GM18909 (cell line): ENCODE data around the gene CCDC146.
"Not testable (repeated sequence)": the region's sequence is repeated elsewhere in the genome, so short reads cannot be mapped to it uniquely, and the experiment has no call there.

Source experiments
- ATAC-seq: cut with Tn5 transposase; IDR thresholded peaks from one replicate; pipeline ENCODE4 v1.9.1; 2021; ENCODE audit warnings: mild to moderate bottlenecking; ENCODE audit not compliant: unreplicated experiment, poor library complexity

CCDC146 gene, protein sequence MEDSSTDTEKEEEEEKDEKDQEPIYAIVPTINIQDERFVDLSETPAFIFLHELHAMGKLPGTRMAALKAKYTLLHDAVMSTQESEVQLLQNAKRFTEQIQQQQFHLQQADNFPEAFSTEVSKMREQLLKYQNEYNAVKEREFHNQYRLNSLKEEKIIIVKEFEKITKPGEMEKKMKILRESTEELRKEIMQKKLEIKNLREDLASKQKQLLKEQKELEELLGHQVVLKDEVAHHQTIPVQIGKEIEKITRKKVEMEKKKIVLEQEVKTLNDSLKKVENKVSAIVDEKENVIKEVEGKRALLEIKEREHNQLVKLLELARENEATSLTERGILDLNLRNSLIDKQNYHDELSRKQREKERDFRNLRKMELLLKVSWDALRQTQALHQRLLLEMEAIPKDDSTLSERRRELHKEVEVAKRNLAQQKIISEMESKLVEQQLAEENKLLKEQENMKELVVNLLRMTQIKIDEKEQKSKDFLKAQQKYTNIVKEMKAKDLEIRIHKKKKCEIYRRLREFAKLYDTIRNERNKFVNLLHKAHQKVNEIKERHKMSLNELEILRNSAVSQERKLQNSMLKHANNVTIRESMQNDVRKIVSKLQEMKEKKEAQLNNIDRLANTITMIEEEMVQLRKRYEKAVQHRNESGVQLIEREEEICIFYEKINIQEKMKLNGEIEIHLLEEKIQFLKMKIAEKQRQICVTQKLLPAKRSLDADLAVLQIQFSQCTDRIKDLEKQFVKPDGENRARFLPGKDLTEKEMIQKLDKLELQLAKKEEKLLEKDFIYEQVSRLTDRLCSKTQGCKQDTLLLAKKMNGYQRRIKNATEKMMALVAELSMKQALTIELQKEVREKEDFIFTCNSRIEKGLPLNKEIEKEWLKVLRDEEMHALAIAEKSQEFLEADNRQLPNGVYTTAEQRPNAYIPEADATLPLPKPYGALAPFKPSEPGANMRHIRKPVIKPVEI

DNA sequence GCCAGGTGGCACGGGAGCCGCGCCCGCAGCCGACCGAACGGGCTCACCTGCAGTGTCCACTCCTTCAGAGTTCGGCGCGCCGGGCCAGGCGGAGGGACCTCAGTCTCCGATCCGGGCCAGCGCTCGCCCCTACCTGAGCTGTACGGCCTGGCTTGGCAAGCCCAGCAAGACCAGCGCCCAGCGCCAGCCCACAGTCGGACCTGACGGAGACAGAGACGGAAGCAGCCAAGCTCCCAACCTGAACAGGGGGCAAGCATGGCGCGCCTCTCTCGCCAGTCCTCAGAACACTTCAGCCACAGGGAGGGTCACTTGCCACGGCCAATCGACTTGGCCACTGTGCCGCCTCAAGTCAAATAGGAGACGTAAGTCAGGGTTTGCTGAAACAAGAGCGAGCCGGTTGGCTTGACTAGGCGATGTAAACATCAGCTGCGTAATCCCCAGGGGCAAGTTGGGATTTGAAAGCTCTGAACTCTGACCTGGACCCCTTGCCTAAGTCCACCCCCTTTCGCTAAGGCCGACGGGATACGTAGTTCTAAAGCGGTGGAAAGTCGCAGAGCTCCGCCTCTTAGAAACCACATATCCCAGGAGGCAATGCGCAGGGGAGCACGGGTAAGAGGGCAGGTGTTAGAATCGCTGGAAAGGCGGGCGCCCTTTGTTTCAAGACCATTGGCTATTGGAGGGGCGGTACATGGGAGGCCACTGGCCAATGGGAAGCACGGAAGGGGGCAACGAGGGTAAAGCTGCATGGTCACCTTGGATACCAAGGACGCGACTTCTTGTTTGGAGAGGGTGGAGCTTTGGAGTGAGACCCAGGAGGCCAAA is at the start of gene CCDC146:
Gene CCDC146 (plus strand): TSS at position 756 of the 822 bp plus-strand sequence. CDS start 45,054 bp downstream, outside the sequence.
- ATAC-seq, result peak; percentile 99

DNA sequence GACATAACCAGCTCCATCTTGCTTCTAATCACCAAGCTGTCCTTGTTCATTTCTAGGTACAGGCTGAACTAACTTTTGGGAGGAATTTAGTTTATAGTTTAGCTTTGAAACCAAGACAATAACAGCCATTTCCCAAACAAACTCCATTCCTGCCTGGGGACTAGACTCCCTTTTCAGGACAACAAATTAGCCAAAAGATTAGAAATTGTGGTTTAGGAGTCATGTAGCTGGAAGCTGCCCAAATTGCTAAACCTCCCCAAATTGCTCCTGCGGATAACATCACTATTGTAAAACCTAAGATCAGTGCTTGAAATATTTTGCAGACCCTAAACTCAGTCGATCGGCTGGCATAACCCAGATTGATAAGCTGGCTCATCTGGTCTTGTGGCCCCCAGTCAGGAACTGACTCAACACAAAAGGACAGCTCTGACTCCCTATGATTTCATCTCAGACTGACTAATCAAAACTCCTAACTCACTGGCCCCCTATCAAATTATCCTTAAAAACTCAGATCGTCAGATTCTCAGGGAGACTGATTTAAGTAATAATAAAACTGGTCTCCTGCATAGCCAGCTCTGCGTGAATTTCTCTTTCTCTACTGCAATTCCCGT is 47.5 kb upstream of the CCDC146 start:
- ATAC-seq, result not testable (repeated sequence)

DNA sequence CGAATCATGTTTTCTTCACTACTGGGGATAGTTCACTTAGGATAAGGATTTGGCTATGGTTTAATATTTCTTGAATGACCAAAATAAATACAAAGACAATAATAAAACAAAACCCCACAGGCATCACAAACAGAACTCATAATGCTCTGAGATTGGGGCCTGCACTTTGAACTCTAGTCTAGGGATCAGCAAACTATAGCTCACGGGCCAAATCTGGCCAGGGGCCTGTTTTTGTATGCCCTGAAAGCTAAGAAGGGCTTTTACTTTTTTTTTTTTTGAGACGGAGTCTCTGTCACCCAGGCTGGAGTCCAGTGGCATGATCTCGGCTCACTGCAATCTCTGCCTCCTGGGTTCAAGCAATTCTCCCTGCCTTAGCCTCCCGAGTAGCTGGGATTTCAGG is 45.4 kb upstream of the CCDC146 start:
- not testable (repeated sequence) for ATAC-seq

- not testable (repeated sequence) for ATAC-seq
These were observed 43.3 kb upstream of the CCDC146 start for GRCh38 chr7:77079112-77079511.

DNA sequence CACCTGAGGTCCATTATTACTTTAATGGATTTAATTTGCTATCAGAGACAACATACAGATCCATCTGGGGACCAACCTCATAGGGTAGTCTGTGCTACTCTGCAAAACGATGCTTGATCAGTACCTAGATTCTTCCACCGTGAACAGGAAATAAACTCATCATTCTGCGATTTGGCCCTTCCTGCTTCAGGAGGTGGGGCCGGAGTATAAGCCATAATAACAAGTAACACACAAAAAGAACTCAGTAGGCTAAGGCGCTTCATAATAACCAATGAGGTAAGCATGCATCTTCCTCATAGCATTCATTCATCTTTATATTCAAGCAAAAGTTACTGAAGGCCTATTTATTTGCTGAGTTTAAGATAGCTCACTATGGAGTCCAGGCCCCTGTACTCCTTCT is 42.8 kb upstream of the CCDC146 start:
- ATAC-seq, result not testable (repeated sequence)

DNA sequence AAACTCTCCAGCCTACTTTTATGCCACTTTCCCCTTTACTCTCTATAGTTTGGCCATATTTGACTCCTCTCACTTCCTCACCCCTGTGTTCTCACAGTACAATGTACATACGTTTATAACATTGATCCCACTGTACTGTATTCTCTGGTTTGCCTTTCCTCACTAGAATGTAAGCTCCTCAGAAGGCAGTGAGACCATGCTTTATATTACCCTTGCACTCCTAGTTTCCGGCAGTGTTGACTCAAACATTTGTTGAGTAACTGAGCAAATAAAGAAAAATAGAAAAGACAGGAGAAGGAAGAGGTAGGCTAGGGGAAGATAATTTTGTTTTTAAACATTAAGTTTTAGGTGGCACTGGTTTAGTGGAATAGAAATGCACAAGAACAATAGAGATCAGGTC is 42.2 kb upstream of the CCDC146 start:
- ATAC-seq, result not testable (repeated sequence)

DNA sequence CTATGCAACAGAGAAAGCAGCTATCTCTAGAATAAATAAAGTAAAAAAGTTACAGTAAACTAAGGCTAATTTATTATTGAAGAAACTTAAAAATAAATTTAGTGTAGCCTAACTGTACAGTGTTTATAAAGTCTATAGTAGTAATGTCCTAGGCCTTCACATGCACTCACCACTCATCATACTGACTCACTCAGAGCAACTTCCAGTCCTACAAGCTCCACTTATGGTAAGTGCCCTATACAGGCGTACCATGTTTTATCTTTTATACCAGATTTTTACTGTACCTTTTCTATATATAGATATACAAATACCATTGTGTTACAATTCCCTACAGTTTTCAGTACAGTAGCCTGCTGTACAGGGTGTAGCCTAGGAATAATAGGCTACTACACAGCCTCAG is 40.2 kb upstream of the CCDC146 start:
- not testable (repeated sequence) for ATAC-seq

- not testable (repeated sequence) for ATAC-seq
These were observed 30.1 kb upstream of the CCDC146 start for GRCh38 chr7:77092301-77092700.

DNA sequence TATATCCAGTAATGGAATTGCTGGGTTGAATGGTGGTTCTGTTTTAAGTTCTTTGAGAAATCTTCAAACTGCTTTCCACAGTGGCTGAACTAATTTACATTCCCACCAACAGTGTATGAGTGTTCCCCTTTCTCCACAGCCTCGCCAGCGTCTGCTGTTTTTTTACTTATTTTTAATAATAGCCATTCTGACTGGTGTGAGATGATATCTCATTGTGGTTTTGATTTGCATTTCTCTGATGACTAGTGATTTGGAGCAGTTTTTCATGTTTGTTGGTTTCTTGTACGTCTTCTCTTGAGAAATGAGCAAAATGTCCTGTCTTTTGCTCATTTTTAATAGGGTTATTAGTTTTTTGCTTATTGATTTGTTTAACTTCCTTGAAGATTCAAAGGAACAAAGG is 21.9 kb upstream of the CCDC146 start:
- ATAC-seq, result not testable (repeated sequence)

DNA sequence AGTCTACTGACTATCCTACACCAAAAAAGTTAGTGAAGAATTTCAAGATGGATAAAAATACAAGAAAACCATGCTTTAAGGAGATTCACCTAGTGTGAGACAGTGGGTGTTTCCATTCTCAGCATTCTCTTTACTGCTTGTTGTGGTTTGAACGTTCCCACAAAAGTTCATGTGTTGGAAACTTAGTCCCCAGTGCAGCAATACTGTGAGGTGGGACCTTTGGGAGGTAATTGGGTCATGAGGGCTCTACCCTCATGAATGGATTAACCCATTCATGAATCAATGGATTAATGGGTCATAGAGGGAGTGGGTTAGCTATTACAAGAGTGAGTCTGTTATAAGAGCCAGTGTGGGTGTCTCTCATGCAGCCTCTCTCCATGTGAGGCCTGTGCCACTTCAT is 21.2 kb upstream of the CCDC146 start:
- ATAC-seq, result not testable (repeated sequence)

GRCh38 chr7:77102671-77103070 is 19.7 kb upstream of the CCDC146 start:
- not testable (repeated sequence) for ATAC-seq

DNA sequence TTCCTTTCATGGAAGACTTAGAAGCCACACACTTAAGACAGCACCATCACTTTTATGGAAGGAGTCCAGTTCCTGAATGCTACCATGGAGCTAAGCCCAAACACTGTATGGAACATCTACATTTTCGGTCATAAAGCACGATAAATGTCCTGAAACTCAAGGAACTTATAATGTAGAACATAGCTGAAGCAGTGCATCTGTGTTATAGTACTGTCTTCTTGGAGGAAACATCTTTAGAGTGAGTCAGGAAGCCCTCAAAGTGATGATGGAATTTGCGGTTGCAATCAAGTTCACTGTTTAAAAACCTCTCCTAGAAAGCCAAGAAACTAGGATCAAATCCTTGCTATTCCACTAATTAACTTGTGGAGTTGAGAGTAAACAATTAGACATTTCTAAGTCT is 16.5 kb upstream of the CCDC146 start:
- ATAC-seq, result not testable (repeated sequence)

- not testable (repeated sequence) for ATAC-seq
These were observed 14.8 kb upstream of the CCDC146 start for GRCh38 chr7:77107659-77108058.

DNA sequence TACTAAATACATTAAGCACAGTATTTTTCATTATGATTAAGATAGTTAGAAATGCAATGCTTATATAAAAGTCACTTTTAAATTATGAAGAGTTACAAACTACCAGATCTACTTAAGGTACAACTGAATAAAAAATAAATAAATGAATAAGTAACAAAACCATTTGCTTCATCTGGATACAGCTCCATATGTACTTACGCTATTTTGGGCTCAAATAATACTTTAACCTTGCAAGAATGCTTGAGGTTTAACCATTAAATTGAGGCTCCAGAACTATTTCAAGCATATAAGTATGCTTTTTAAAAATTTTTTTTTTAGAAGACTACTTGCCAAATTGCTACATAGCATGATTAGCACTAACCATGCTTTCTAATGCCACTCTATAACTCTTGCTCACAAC is 14.1 kb upstream of the CCDC146 start:
- ATAC-seq, result not testable (repeated sequence)

DNA sequence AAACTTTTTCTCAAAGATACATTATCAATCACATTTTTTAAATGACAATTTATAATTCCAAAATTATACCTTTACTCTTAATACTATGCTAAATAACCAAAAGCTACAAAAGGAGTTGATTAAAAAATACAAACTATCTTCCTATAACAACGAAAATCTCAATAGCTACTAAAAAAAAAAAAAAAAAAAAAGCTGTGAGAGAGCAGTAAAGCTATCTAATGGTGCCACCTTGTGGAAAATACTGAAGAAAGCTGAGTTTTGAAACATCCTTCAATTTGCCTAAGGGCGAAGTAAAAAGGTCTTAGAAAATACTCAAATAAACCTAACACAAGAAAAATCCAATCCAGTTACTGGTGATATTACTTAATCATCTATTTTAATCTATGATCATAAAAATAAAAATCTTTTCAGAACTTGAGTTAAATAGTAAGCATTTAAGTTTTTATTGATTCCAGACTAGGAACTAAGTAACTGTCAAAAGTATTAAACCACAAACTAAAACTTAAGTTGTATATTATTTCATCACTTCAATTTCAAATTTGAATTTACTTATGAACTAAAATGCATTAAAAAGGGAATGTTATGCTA is 9.6 kb upstream of the CCDC146 start:
- ATAC-seq, result not testable (repeated sequence)

DNA sequence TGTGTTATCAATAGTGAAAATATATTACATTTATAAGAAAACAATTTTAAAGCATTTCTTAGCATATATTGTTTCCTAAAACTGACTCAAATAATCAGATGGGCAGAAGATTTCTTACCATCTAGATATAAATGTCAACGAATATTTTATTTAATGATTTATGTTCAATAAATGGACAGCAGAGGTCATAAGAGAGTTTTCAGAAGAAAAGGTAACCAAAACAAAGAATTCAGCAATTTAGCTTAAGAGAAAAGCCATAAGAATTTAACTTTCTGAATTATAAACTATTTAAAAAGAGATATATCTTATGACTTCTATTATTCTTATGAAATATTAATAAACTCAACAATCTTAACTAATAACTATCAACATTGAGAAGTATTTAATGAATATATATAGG is 3.1 kb downstream of the CCDC146 start:
- ATAC-seq, result not testable (repeated sequence)

DNA sequence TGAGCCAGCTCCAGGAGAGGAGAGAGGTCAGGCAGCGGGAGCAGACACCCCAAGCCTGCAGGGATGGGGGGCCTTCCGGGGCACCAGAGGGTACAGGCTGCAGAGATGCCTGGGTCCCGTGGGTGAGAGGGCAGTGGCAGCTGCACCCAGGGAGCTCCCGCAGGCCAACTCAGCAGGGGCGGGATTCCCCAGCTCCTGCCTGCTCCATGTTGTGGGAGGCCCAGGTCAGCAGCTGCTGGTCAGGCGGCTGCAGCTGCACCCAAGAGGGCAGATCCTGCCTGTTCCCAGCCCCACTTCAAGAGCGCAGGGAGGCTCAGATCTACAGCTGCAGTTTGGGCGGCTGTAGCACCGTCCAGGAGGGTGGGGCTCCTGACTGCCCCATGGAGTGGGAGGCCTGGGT is 4.6 kb downstream of the CCDC146 start:
- ATAC-seq, result not testable (repeated sequence)

GRCh38 chr7:77128582-77129410 is 6.4 kb downstream of the CCDC146 start:
- ATAC-seq, result peak; percentile 81
